Adrenal gland (tissue), 5 donors: ENCODE results near the gene CDK5RAP2.

Source experiments
- CTCF ChIP-seq, 6 experiments: fragments of 450-650 bp in 4 of 6; fragments of 200-600 bp in 2 of 6; sonication (generic) in 1 of 6; IDR thresholded peaks; 1 replicate in 5 of 6; 2 replicates in 1 of 6; pipeline versions ENCODE4 v1.5.1 to v1.8.0; 2016 to 2021; ENCODE audit warnings: antibody characterized with exemption in 6 of 6, mild to moderate bottlenecking in 2 of 6, moderate library complexity in 1 of 6
- POLR2A ChIP-seq, 2 donors: fragments of 450-650 bp; IDR thresholded peaks; one replicate each; pipeline ENCODE4 v1.6.1; 2017; ENCODE audit warnings: antibody characterized with exemption in 2 of 2, mild to moderate bottlenecking in 2 of 2, moderate library complexity in 1 of 2
- donor health status: DM: no; HTN: no; CAD: no.

DNA sequence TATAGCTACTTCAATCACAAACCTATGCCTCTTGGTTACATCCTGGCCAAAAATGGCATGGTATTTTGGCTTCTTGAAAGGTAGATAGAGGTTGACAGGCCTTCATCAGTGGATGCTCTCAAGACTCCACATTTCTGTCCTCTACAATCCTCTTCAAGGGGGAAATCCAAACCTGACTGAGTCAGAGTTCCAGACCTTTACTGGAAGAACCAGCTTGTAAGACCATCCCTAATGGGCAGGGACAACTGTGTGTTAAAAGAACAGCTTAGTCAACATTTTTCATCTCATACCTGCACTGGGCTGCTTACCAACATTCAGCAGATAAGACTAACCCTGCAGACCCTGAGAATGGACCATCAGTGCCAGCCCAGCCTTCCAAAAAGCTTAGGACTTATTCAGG, 155.7 kb downstream of the CDK5RAP2 start:
- TF ChIP-seq CTCF (IDR thresholded peaks at IDR 0.05) (no peak), POLR2A (IDR thresholded peaks at IDR 0.05) (no peak)
